HepG2 (cell line): Measurements from ENCODE around the gene TMEM59. TPM values are rescaled to one million over a fixed set of nuclear protein-coding genes. Genes with fewer than 3 reads are reported as not detected.

Source experiments
- CCDC6 ChIP-seq: sonication (generic); formaldehyde crosslinking; IDR thresholded peaks from 2 replicates; pipeline ENCODE4 v1.8.1; 2022; ENCODE audit warnings: mild to moderate bottlenecking, missing genetic modification reagents, moderate library complexity
- HOXD1 ChIP-seq: sonication (generic); formaldehyde crosslinking; IDR thresholded peaks from 2 replicates; pipeline ENCODE4 v1.5.0; 2020; ENCODE audit warnings: missing genetic modification reagents
- LRRFIP1 ChIP-seq: sonication (generic); formaldehyde crosslinking; conservative IDR thresholded peaks from 2 replicates; pipeline ENCODE4 v1.4.0; 2020; ENCODE audit warnings: missing genetic modification reagents
- MEF2D ChIP-seq: sonication (generic); formaldehyde crosslinking; IDR thresholded peaks from 2 replicates; pipeline ENCODE4 v1.5.1; 2020; ENCODE audit warnings: mild to moderate bottlenecking, missing genetic modification reagents
- MXD4 ChIP-seq: IDR thresholded peaks from 2 replicates; pipeline ENCODE4 v1.6.1; 2016; ENCODE audit warnings: mild to moderate bottlenecking, missing biosample characterization, missing genetic modification reagents
- NFRKB ChIP-seq: fragments of 450-650 bp; IDR thresholded peaks from 2 replicates; pipeline ENCODE4 v1.6.1; 2017
- PRPF4 ChIP-seq: fragments of 200-400 bp; formaldehyde crosslinking; IDR thresholded peaks from 2 replicates; pipeline ENCODE4 v1.6.1; 2016; ENCODE audit warnings: low read length, low read depth; ENCODE audit not compliant: poor library complexity, severe bottlenecking
- SAP130 ChIP-seq: IDR thresholded peaks from 2 replicates; pipeline ENCODE4 v1.6.1; 2016; ENCODE audit warnings: low read depth
- SUZ12 ChIP-seq: fragments of 150-350 bp; IDR thresholded peaks from 2 replicates; pipeline ENCODE4 v1.6.1; 2014; ENCODE audit warnings: low read depth, low read length
- TBX2 ChIP-seq: sonication (generic); formaldehyde crosslinking; IDR thresholded peaks from 2 replicates; pipeline ENCODE4 v1.5.0; 2020; ENCODE audit warnings: missing genetic modification reagents, mild to moderate bottlenecking, borderline replicate concordance
- ZNF263 ChIP-seq: sonication (generic); formaldehyde crosslinking; IDR thresholded peaks from 2 replicates; pipeline ENCODE4 v1.4.0; 2020; ENCODE audit warnings: missing genetic modification reagents
- ZNF34 ChIP-seq: sonication (generic); formaldehyde crosslinking; IDR thresholded peaks from 2 replicates; pipeline ENCODE4 v1.4.0; 2020; ENCODE audit warnings: mild to moderate bottlenecking, missing genetic modification reagents, borderline replicate concordance
- ZNF615 ChIP-seq: sonication (generic); formaldehyde crosslinking; IDR thresholded peaks from 2 replicates; pipeline ENCODE4 v1.5.0; 2020; ENCODE audit warnings: mild to moderate bottlenecking, missing genetic modification reagents, borderline replicate concordance
- ZNF674 ChIP-seq: sonication (generic); formaldehyde crosslinking; IDR thresholded peaks from 2 replicates; pipeline ENCODE4 v1.5.0; 2020; ENCODE audit warnings: low read depth, mild to moderate bottlenecking, missing genetic modification reagents
- polyA plus RNA-seq, 8 experiments: library from polyadenylated mRNA; depleted of rRNA in 3 of 8; stranded (reverse) in 7 of 8; unstranded in 1 of 8; fragments of >200 nt; fragmentation: Illumina TruSeq in 4 of 8; extraction: Trizol in 4 of 8; gene quantifications; 2 replicates each; pipeline versions ENCODE4 v1.2.1 to v1.2.3, GENCODE V29; 2011 to 2016; ENCODE audit warnings: low read depth in 4 of 8, missing spikeins in 1 of 8, mixed read lengths in 1 of 8; ENCODE audit not compliant: insufficient read depth in 1 of 8
- total RNA-seq, 5 experiments: library from RNA; depleted of rRNA; stranded (reverse); fragments of >200 nt; fragmentation: Illumina TruSeq; extraction: Trizol; gene quantifications; 2 replicates each; pipeline ENCODE4 v1.2.3, GENCODE V29; 2016; ENCODE audit warnings: low read depth in 1 of 5
- TF ChIP-seq, protein P1 (sequence below): sonication (generic); formaldehyde crosslinking; IDR thresholded peaks from 2 replicates; pipeline ENCODE4 v1.4.0; 2020; ENCODE audit warnings: missing genetic modification reagents
- TF ChIP-seq, protein P2 (sequence below): sonication (generic); formaldehyde crosslinking; IDR thresholded peaks from 2 replicates; pipeline ENCODE4 v1.4.0; 2020; ENCODE audit warnings: missing genetic modification reagents
- TF ChIP-seq, protein P3 (sequence below): sonication (generic); formaldehyde crosslinking; IDR thresholded peaks from 2 replicates; pipeline ENCODE4 v1.8.0; 2022; ENCODE audit warnings: mild to moderate bottlenecking, missing genetic modification reagents, moderate library complexity

Gene TMEM59
- total and polyA plus RNA-seq, 2 of the 13 experiments (the other 11 are each of a cell fraction or from before 2014, with no cell fraction given): 147 to 363 TPM

GRCh38 chr1:53992085-53992874 is 60.7 kb downstream of the TMEM59 start (continued):
- TF ChIP-seq, protein P1, sequence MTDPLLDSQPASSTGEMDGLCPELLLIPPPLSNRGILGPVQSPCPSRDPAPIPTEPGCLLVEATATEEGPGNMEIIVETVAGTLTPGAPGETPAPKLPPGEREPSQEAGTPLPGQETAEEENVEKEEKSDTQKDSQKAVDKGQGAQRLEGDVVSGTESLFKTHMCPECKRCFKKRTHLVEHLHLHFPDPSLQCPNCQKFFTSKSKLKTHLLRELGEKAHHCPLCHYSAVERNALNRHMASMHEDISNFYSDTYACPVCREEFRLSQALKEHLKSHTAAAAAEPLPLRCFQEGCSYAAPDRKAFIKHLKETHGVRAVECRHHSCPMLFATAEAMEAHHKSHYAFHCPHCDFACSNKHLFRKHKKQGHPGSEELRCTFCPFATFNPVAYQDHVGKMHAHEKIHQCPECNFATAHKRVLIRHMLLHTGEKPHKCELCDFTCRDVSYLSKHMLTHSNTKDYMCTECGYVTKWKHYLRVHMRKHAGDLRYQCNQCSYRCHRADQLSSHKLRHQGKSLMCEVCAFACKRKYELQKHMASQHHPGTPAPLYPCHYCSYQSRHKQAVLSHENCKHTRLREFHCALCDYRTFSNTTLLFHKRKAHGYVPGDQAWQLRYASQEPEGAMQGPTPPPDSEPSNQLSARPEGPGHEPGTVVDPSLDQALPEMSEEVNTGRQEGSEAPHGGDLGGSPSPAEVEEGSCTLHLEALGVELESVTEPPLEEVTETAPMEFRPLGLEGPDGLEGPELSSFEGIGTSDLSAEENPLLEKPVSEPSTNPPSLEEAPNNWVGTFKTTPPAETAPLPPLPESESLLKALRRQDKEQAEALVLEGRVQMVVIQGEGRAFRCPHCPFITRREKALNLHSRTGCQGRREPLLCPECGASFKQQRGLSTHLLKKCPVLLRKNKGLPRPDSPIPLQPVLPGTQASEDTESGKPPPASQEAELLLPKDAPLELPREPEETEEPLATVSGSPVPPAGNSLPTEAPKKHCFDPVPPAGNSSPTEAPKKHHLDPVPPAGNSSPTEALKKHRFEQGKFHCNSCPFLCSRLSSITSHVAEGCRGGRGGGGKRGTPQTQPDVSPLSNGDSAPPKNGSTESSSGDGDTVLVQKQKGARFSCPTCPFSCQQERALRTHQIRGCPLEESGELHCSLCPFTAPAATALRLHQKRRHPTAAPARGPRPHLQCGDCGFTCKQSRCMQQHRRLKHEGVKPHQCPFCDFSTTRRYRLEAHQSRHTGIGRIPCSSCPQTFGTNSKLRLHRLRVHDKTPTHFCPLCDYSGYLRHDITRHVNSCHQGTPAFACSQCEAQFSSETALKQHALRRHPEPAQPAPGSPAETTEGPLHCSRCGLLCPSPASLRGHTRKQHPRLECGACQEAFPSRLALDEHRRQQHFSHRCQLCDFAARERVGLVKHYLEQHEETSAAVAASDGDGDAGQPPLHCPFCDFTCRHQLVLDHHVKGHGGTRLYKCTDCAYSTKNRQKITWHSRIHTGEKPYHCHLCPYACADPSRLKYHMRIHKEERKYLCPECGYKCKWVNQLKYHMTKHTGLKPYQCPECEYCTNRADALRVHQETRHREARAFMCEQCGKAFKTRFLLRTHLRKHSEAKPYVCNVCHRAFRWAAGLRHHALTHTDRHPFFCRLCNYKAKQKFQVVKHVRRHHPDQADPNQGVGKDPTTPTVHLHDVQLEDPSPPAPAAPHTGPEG (CRISPR knock-in tag): no peak
- TF ChIP-seq, protein P2, sequence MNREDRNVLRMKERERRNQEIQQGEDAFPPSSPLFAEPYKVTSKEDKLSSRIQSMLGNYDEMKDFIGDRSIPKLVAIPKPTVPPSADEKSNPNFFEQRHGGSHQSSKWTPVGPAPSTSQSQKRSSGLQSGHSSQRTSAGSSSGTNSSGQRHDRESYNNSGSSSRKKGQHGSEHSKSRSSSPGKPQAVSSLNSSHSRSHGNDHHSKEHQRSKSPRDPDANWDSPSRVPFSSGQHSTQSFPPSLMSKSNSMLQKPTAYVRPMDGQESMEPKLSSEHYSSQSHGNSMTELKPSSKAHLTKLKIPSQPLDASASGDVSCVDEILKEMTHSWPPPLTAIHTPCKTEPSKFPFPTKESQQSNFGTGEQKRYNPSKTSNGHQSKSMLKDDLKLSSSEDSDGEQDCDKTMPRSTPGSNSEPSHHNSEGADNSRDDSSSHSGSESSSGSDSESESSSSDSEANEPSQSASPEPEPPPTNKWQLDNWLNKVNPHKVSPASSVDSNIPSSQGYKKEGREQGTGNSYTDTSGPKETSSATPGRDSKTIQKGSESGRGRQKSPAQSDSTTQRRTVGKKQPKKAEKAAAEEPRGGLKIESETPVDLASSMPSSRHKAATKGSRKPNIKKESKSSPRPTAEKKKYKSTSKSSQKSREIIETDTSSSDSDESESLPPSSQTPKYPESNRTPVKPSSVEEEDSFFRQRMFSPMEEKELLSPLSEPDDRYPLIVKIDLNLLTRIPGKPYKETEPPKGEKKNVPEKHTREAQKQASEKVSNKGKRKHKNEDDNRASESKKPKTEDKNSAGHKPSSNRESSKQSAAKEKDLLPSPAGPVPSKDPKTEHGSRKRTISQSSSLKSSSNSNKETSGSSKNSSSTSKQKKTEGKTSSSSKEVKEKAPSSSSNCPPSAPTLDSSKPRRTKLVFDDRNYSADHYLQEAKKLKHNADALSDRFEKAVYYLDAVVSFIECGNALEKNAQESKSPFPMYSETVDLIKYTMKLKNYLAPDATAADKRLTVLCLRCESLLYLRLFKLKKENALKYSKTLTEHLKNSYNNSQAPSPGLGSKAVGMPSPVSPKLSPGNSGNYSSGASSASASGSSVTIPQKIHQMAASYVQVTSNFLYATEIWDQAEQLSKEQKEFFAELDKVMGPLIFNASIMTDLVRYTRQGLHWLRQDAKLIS (CRISPR knock-in tag): no peak
- TF ChIP-seq ZNF34 (CRISPR knock-in tag): no peak
- no peak for TF ChIP-seq SUZ12
- 0 out of 2 replicates have a peak, but pooled peaks have one; percentile 31 for TF ChIP-seq TBX2 (CRISPR knock-in tag)
- TF ChIP-seq HOXD1 (CRISPR knock-in tag): no peak
- TF ChIP-seq, protein P3, sequence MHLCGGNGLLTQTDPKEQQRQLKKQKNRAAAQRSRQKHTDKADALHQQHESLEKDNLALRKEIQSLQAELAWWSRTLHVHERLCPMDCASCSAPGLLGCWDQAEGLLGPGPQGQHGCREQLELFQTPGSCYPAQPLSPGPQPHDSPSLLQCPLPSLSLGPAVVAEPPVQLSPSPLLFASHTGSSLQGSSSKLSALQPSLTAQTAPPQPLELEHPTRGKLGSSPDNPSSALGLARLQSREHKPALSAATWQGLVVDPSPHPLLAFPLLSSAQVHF (CRISPR knock-in tag): no peak
- TF ChIP-seq MEF2D: no peak
- 0 out of 2 replicates have a peak, but pooled peaks have one; percentile 24 for TF ChIP-seq ZNF263 (CRISPR knock-in tag)
- no peak for TF ChIP-seq CCDC6 (CRISPR knock-in tag)
- TF ChIP-seq LRRFIP1 (CRISPR knock-in tag): no peak
- no peak for TF ChIP-seq ZNF674 (CRISPR knock-in tag)
- 0 out of 2 replicates have a peak, but pooled peaks have one; percentile 28 for TF ChIP-seq SAP130 (CRISPR knock-in tag)
- TF ChIP-seq NFRKB: no peak
- TF ChIP-seq PRPF4: no peak
- TF ChIP-seq ZNF615: no peak
- no peak for TF ChIP-seq MXD4 (CRISPR knock-in tag)
